HL-60 (cell line): ENCODE measurements around the gene JAK1.

Experiments
- GABPA ChIP-seq: IDR thresholded peaks from 2 replicates; pipeline ENCODE4 v1.6.1; 2012; ENCODE audit warnings: low read depth
- POLR2AphosphoS5 ChIP-seq: IDR thresholded peaks from 2 replicates; pipeline ENCODE4 v1.6.1; 2012; ENCODE audit warnings: low read depth
- SPI1 ChIP-seq: IDR thresholded peaks from 2 replicates; pipeline ENCODE4 v1.6.1; 2012; ENCODE audit warnings: low read depth, mild to moderate bottlenecking, borderline replicate concordance
- TF ChIP-seq, protein P1 (sequence below): IDR thresholded peaks from one replicate; pipeline ENCODE4 v1.5.1; 2011; ENCODE audit warnings: low read length, control low read depth, inconsistent platforms; ENCODE audit not compliant: insufficient read depth
- TF ChIP-seq, protein P2 (sequence below): IDR thresholded peaks from 2 replicates; pipeline ENCODE4 v1.6.1; 2012; ENCODE audit warnings: low read depth; ENCODE audit not compliant: insufficient replicate concordance

DNA sequence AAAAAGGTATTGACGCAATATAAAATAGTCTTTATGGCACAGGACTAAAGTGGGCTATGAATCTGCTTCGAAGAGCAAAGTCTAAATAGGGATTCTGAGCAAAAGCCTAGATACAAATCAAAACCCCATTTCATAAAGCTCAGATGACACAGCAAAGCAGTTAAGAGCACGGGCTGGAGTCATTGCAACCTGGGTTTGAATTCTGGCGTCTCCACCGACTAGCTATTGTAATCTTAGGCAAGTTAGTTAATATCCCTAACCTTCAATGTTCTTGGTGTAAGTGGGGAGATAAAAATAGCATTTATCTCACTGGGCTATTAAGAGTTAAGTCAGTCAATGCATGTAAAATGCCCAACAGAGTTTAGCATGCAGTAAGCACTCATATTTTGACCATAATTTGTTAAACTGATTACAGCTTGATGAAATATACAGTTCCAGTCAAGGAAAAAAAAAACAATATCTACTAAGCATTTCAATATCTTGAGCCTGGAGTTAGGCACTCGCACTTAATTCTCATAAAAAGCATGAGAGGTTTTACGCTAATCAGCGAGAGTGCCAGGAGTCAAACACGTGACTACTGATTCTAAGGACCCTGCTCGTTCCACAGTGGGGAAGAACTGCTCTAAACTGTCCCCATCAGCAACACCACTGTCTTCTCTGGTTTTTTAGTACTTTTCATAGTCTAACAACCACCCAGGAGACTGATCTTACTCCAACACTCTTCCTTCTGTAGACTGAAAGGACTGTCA is 75.5 kb downstream of the JAK1 start:
- TF ChIP-seq, protein P1, sequence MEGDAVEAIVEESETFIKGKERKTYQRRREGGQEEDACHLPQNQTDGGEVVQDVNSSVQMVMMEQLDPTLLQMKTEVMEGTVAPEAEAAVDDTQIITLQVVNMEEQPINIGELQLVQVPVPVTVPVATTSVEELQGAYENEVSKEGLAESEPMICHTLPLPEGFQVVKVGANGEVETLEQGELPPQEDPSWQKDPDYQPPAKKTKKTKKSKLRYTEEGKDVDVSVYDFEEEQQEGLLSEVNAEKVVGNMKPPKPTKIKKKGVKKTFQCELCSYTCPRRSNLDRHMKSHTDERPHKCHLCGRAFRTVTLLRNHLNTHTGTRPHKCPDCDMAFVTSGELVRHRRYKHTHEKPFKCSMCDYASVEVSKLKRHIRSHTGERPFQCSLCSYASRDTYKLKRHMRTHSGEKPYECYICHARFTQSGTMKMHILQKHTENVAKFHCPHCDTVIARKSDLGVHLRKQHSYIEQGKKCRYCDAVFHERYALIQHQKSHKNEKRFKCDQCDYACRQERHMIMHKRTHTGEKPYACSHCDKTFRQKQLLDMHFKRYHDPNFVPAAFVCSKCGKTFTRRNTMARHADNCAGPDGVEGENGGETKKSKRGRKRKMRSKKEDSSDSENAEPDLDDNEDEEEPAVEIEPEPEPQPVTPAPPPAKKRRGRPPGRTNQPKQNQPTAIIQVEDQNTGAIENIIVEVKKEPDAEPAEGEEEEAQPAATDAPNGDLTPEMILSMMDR: no peak
- TF ChIP-seq GABPA (no peak), POLR2AphosphoS5 (no peak), SPI1 (no peak)
- TF ChIP-seq, protein P2, sequence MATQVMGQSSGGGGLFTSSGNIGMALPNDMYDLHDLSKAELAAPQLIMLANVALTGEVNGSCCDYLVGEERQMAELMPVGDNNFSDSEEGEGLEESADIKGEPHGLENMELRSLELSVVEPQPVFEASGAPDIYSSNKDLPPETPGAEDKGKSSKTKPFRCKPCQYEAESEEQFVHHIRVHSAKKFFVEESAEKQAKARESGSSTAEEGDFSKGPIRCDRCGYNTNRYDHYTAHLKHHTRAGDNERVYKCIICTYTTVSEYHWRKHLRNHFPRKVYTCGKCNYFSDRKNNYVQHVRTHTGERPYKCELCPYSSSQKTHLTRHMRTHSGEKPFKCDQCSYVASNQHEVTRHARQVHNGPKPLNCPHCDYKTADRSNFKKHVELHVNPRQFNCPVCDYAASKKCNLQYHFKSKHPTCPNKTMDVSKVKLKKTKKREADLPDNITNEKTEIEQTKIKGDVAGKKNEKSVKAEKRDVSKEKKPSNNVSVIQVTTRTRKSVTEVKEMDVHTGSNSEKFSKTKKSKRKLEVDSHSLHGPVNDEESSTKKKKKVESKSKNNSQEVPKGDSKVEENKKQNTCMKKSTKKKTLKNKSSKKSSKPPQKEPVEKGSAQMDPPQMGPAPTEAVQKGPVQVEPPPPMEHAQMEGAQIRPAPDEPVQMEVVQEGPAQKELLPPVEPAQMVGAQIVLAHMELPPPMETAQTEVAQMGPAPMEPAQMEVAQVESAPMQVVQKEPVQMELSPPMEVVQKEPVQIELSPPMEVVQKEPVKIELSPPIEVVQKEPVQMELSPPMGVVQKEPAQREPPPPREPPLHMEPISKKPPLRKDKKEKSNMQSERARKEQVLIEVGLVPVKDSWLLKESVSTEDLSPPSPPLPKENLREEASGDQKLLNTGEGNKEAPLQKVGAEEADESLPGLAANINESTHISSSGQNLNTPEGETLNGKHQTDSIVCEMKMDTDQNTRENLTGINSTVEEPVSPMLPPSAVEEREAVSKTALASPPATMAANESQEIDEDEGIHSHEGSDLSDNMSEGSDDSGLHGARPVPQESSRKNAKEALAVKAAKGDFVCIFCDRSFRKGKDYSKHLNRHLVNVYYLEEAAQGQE: no peak
